Neural progenitor cell (in vitro differentiated cells): Measurements from ENCODE around the gene CNTN5. TPM values are rescaled to one million over a fixed set of nuclear protein-coding genes. Genes with fewer than 3 reads are reported as not detected.

ENCODE experiments used
- DNase-seq: peaks from one replicate; pipeline ENCODE4 v3.0.0-alpha.2; 2016; ENCODE audit warnings: low spot score
- H2AFZ ChIP-seq: fragments of 200-600 bp; sonication (generic); replicated peaks from 2 replicates; pipeline ENCODE4 v1.6.1; 2016; ENCODE audit warnings: antibody characterized with exemption
- H3F3A ChIP-seq: fragments of 200-600 bp; sonication (generic); 2 replicates; pipeline ENCODE4 v1.6.1; 2016; ENCODE audit warnings: antibody characterized with exemption, low read depth
- H3K27ac ChIP-seq: fragments of 200-600 bp; sonication (generic); 2 replicates; pipeline ENCODE4 v1.5.1; 2016; ENCODE audit warnings: mild to moderate bottlenecking
- H3K27me3 ChIP-seq: fragments of 200-600 bp; sonication (generic); 2 replicates; pipeline ENCODE4 v1.6.1; 2016; ENCODE audit warnings: mild to moderate bottlenecking, moderate library complexity
- H3K36me3 ChIP-seq: fragments of 200-600 bp; sonication (generic); 2 replicates; pipeline ENCODE4 v1.5.1; 2016
- H3K4me1 ChIP-seq: fragments of 200-600 bp; sonication (generic); 2 replicates; pipeline ENCODE4 v1.6.1; 2016; ENCODE audit warnings: mixed run types
- H3K4me2 ChIP-seq: fragments of 200-600 bp; sonication (generic); 2 replicates; pipeline ENCODE4 v1.6.1; 2016
- H3K4me3 ChIP-seq: fragments of 200-600 bp; sonication (generic); 2 replicates; pipeline ENCODE4 v1.5.1; 2016
- H3K79me2 ChIP-seq: fragments of 200-600 bp; sonication (generic); 2 replicates; pipeline ENCODE4 v1.6.1; 2016; ENCODE audit warnings: low read depth
- H3K9ac ChIP-seq: fragments of 200-600 bp; sonication (generic); 2 replicates; pipeline ENCODE4 v1.6.1; 2016
- H3K9me3 ChIP-seq: fragments of 200-600 bp; sonication (generic); 2 replicates; pipeline ENCODE4 v1.5.1; 2016; ENCODE audit warnings: low read depth
- H4K20me1 ChIP-seq: fragments of 200-600 bp; sonication (generic); 2 replicates; pipeline ENCODE4 v1.6.1; 2016; ENCODE audit warnings: low read depth
- H3K27ac Mint-ChIP-seq: 3 replicates; pipeline ENCODE4 v1.8.0; 2021; ENCODE audit warnings: mixed read lengths
- H3K27me3 Mint-ChIP-seq: 2 replicates; pipeline ENCODE4 v1.8.0; 2022; ENCODE audit warnings: low read depth, mild to moderate bottlenecking, inconsistent platforms, moderate library complexity, mixed read lengths; ENCODE audit not compliant: insufficient read depth
- H3K36me3 Mint-ChIP-seq: 3 replicates; pipeline ENCODE4 v1.8.0; 2021; ENCODE audit warnings: mixed read lengths
- H3K4me1 Mint-ChIP-seq: 3 replicates; pipeline ENCODE4 v1.8.0; 2021; ENCODE audit warnings: mixed read lengths
- H3K4me3 Mint-ChIP-seq: 3 replicates; pipeline ENCODE4 v1.8.0; 2021; ENCODE audit warnings: mild to moderate bottlenecking, moderate library complexity, mixed read lengths
- H3K9me3 Mint-ChIP-seq: 3 replicates; pipeline ENCODE4 v1.8.0; 2020; ENCODE audit warnings: mixed read lengths
- CTCF ChIP-seq: fragments of 200-600 bp; sonication (generic); IDR thresholded peaks from 2 replicates; pipeline ENCODE4 v1.5.1; 2017; ENCODE audit warnings: antibody characterized with exemption, mild to moderate bottlenecking
- EZH2 ChIP-seq: fragments of 200-600 bp; sonication (generic); IDR thresholded peaks from 2 replicates; pipeline ENCODE4 v1.6.1; 2017; ENCODE audit warnings: antibody characterized with exemption, mild to moderate bottlenecking, moderate library complexity
- EZH2phosphoT487 ChIP-seq: fragments of 200-600 bp; sonication (generic); IDR thresholded peaks from 2 replicates; pipeline ENCODE4 v1.6.1; 2017; ENCODE audit warnings: antibody characterized with exemption
- total RNA-seq: library from RNA; depleted of rRNA; stranded (reverse); fragments of >200 nt; gene quantifications from 2 replicates; pipeline ENCODE4 v1.2.3, GENCODE V29; 2015; ENCODE audit warnings: low replicate concordance

Gene CNTN5
- total RNA-seq, 1 donor from 2014 or later, result 0.19 TPM

GRCh38 chr11:100080821-100081220 is 1060.1 kb downstream of the CNTN5 start:
- H4K20me1 ChIP-seq, result no peaks in the 10 kb centered on the region
- TF ChIP-seq CTCF (no peak), EZH2 (no peak), EZH2phosphoT487 (no peak)
- H3K27me3 ChIP-seq, result no peaks in the 10 kb centered on the region
- H3K79me2 ChIP-seq, result no peaks in the 10 kb centered on the region
- no peak for DNase-seq
- Mint-ChIP-seq H3K9me3 (no peaks in the 10 kb centered on the region), H3K36me3 (no peaks in the 10 kb centered on the region), H3K4me3 (no peak overlapping the region), H3K27ac (no peak overlapping the region), H3K27me3 (no peaks in the 10 kb centered on the region), H3K4me1 (no peaks in the 10 kb centered on the region)
- H3K4me2 ChIP-seq, result no peak overlapping the region
- no peaks in the 10 kb centered on the region for H3F3A ChIP-seq
- no peaks in the 10 kb centered on the region for H3K36me3 ChIP-seq
- H3K27ac ChIP-seq, result no peak overlapping the region
- peaks cover 11% of the 10 kb centered on the region for H3K4me1 ChIP-seq
- H2AFZ ChIP-seq, result no peak overlapping the region
- no peak overlapping the region for H3K4me3 ChIP-seq
- no peaks in the 10 kb centered on the region for H3K9me3 ChIP-seq
- H3K9ac ChIP-seq, result no peak overlapping the region

- Mint-ChIP-seq H3K27me3 (no peaks in the 10 kb centered on the region), H3K4me1 (peaks cover 9% of the 10 kb centered on the region), H3K9me3 (no peaks in the 10 kb centered on the region), H3K27ac (no peak overlapping the region), H3K4me3 (no peak overlapping the region), H3K36me3 (no peaks in the 10 kb centered on the region)
- DNase-seq, result no peak
- Histone ChIP-seq H3K27me3 (no peaks in the 10 kb centered on the region), H2AFZ (no peak overlapping the region), H4K20me1 (no peaks in the 10 kb centered on the region), H3K4me3 (no peak overlapping the region), H3K4me2 (no peak overlapping the region), H3F3A (no peaks in the 10 kb centered on the region), H3K79me2 (no peaks in the 10 kb centered on the region), H3K27ac (no peak overlapping the region), H3K4me1 (peaks cover 6% of the 10 kb centered on the region), H3K9ac (no peak overlapping the region), H3K9me3 (no peaks in the 10 kb centered on the region), H3K36me3 (no peaks in the 10 kb centered on the region)
- TF ChIP-seq EZH2phosphoT487 (no peak), EZH2 (no peak), CTCF (no peak)
Measured at GRCh38 chr11:100093698-100094097, 1072.9 kb downstream of the CNTN5 start.

GRCh38 chr11:100094121-100094865 is 1073.5 kb downstream of the CNTN5 start:
- Histone ChIP-seq H3K9me3 (no peaks in the 10 kb centered on the region), H3K9ac (no peak overlapping the region), H3K4me1 (peaks cover 6% of the 10 kb centered on the region), H4K20me1 (no peaks in the 10 kb centered on the region), H3K27ac (no peak overlapping the region), H3K79me2 (no peaks in the 10 kb centered on the region), H2AFZ (no peak overlapping the region), H3K27me3 (no peaks in the 10 kb centered on the region), H3K4me3 (no peak overlapping the region), H3F3A (no peaks in the 10 kb centered on the region), H3K36me3 (no peaks in the 10 kb centered on the region), H3K4me2 (no peak overlapping the region)
- H3K27me3 Mint-ChIP-seq, result no peaks in the 10 kb centered on the region
- TF ChIP-seq EZH2phosphoT487, result no peak
- no peak for TF ChIP-seq CTCF
- TF ChIP-seq EZH2, result no peak
- H3K36me3 Mint-ChIP-seq, result no peaks in the 10 kb centered on the region
- no peak overlapping the region for H3K4me3 Mint-ChIP-seq
- no peaks in the 10 kb centered on the region for H3K9me3 Mint-ChIP-seq
- peaks cover 9% of the 10 kb centered on the region for H3K4me1 Mint-ChIP-seq
- no peak overlapping the region for H3K27ac Mint-ChIP-seq
- DNase-seq, result no peak
